Esophagus muscularis mucosa (tissue), 3 donors: ENCODE data around the gene CDKN3.

Source experiments
- CTCF ChIP-seq, 3 experiments: fragments of 200-600 bp in 2 of 3; fragments of 450-650 bp in 1 of 3; sonication (generic) in 2 of 3; IDR thresholded peaks; one replicate each; pipeline ENCODE4 v1.5.1; 2017 to 2019; ENCODE audit warnings: antibody characterized with exemption in 3 of 3, mild to moderate bottlenecking in 2 of 3, moderate library complexity in 1 of 3
- POLR2A ChIP-seq: fragments of 450-650 bp; IDR thresholded peaks from one replicate; pipeline ENCODE4 v1.6.1; 2017; ENCODE audit warnings: antibody characterized with exemption, moderate library complexity, mild to moderate bottlenecking, low read depth

- TF ChIP-seq CTCF (IDR thresholded peaks at IDR 0.05) (no peak), POLR2A (no peak)
These were observed 1.1 kb upstream of the CDKN3 start for GRCh38 chr14:54395716-54396115.
